Measurements from ENCODE around the gene STX2.

GRCh38 chr12:130849561-130850417, 10.7 kb upstream of the STX2 start:
- TF ChIP-seq, protein P1, sequence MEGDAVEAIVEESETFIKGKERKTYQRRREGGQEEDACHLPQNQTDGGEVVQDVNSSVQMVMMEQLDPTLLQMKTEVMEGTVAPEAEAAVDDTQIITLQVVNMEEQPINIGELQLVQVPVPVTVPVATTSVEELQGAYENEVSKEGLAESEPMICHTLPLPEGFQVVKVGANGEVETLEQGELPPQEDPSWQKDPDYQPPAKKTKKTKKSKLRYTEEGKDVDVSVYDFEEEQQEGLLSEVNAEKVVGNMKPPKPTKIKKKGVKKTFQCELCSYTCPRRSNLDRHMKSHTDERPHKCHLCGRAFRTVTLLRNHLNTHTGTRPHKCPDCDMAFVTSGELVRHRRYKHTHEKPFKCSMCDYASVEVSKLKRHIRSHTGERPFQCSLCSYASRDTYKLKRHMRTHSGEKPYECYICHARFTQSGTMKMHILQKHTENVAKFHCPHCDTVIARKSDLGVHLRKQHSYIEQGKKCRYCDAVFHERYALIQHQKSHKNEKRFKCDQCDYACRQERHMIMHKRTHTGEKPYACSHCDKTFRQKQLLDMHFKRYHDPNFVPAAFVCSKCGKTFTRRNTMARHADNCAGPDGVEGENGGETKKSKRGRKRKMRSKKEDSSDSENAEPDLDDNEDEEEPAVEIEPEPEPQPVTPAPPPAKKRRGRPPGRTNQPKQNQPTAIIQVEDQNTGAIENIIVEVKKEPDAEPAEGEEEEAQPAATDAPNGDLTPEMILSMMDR (IDR thresholded peaks at IDR 0.05 in 8 of 11, conservative IDR thresholded peaks at IDR 0.05 in 3 of 11): no peak
- TF ChIP-seq POLR2AphosphoS5 (IDR thresholded peaks at IDR 0.05) (no peak), POLR2A (IDR thresholded peaks at IDR 0.05) (no peak)

Measured in spleen (tissue), 7 donors.